ENCODE data around the gene PLEK.

PLEK gene

GRCh38 chr2:68365087-68365486 lies at the start of gene PLEK:
Gene PLEK, plus strand, starts transcription at chr2:68365282. Its CDS starts 70 bp downstream, at chr2:68365352.
- Histone ChIP-seq H3K27me3 (replicated peaks; ENCODE audit: control insufficient read depth, insufficient read depth, low read length) (no peaks in the 10 kb centered on the region), H3K4me3 (replicated peaks; ENCODE audit: low read depth, low read length) (peak within 1 kb of the TSS; percentile 81), H3K36me3 (ENCODE audit: control insufficient read depth, insufficient read depth, low read length) (no peaks in the 10 kb centered on the region; the same call in 1 of the 2 replicates)
- no peak for TF ChIP-seq CTCF (IDR thresholded peaks at IDR 0.05; ENCODE audit: insufficient read depth, low read length, poor library complexity, severe bottlenecking)
- DNase-seq (ENCODE audit: extremely low read depth, insufficient read length) = peak; percentile 73

DNA sequence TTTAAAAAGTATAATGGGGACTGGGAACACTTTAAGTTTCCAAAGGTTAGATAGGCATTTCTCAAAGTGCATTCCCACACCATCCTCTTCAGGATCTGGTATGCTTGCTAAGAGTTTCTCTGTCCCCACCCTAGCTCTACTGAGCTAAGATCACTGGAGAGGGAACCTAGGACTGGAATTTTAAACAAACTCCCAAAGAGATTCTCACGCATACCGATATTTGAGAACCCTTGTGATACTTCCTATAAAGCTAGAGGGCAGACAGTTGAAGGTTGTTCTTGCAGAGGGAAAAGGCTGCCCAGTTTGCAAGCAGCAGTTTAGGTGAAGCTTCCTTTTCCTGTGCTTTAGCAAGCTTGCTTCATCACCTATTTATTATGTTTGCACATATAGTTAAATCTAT lies 49.0 kb upstream of the PLEK start:
- no peak overlapping the region for H3K4me3 ChIP-seq (replicated peaks; ENCODE audit: low read depth, low read length)
- no peak for TF ChIP-seq CTCF (IDR thresholded peaks at IDR 0.05; ENCODE audit: insufficient read depth, low read length, poor library complexity, severe bottlenecking)
- H3K36me3 ChIP-seq (ENCODE audit: control insufficient read depth, insufficient read depth, low read length) = no peaks in the 10 kb centered on the region
- DNase-seq (ENCODE audit: extremely low read depth, insufficient read length) = no peak
- H3K27me3 ChIP-seq (replicated peaks; ENCODE audit: control insufficient read depth, insufficient read depth, low read length) = peaks cover 3% of the 10 kb centered on the region

- DNase-seq (ENCODE audit: extremely low read depth, insufficient read length) = no peak
- H3K27me3 ChIP-seq (replicated peaks; ENCODE audit: control insufficient read depth, insufficient read depth, low read length) = peaks cover 3% of the 10 kb centered on the region
- no peak for TF ChIP-seq CTCF (IDR thresholded peaks at IDR 0.05; ENCODE audit: insufficient read depth, low read length, poor library complexity, severe bottlenecking)
- no peak overlapping the region for H3K4me3 ChIP-seq (replicated peaks; ENCODE audit: low read depth, low read length)
- no peaks in the 10 kb centered on the region for H3K36me3 ChIP-seq (ENCODE audit: control insufficient read depth, insufficient read depth, low read length)
These were observed 46.8 kb upstream of the PLEK start for GRCh38 chr2:68317971-68318913.

- no peaks in the 10 kb centered on the region for H3K36me3 ChIP-seq (ENCODE audit: control insufficient read depth, insufficient read depth, low read length)
- peak overlapping the region; percentile 35; the same call in 1 of the 2 replicates for H3K4me3 ChIP-seq (replicated peaks; ENCODE audit: low read depth, low read length)
- peaks cover 3% of the 10 kb centered on the region for H3K27me3 ChIP-seq (replicated peaks; ENCODE audit: control insufficient read depth, insufficient read depth, low read length)
- DNase-seq (ENCODE audit: extremely low read depth, insufficient read length) = no peak
- TF ChIP-seq CTCF (IDR thresholded peaks at IDR 0.05; ENCODE audit: insufficient read depth, low read length, poor library complexity, severe bottlenecking) = no peak
These were observed 46.1 kb upstream of the PLEK start for GRCh38 chr2:68318914-68319397.

DNA sequence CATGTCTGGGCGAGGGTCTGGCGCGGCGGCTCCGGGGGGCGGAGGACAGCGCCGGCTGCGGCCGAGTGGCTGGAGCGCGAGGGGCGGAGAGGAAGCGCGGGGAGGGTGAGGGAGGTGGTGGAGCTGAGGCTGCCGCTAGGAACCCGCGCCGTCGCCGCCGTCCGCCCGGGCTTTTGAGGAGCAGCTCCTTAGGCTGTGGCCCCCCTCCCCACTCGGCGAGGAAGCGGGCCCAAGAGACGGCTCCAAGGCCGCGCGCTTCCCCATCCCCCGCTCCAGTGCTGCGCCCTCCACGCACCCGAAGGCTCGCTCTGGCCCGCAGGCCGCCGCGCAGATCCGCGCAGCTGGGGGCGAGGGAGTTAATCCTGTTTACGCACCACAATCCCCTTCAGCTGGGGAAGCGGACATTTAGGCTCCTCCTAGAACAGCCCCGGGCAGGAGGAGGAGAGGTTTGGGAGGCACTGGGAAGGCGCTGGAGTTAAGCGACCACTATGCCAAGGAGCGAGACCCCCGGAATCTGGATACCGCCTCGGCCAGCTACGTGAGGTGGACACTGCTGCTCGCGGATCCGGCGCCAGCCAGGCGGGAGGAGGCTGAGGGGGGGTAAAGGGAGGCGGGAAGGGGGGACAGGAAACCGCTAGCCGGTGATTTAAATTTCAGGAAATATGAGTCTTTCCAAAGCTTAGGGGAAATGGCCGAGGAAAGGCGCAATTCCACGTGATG lies 45.5 kb upstream of the PLEK start, which contains the start of gene CNRIP1:
CNRIP1 (minus strand) TSS at position 552 of the 720 bp plus-strand sequence; CDS start at position 3, 549 bp downstream.
- peak within 1 kb of the TSS; percentile 35 for H3K4me3 ChIP-seq (replicated peaks; ENCODE audit: low read depth, low read length)
- DNase-seq (ENCODE audit: extremely low read depth, insufficient read length) = no peak

More for the DNA sequence above, 45.5 kb upstream of the PLEK start, which contains the start of gene CNRIP1:
- H3K36me3 ChIP-seq (ENCODE audit: control insufficient read depth, insufficient read depth, low read length) = no peaks in the 10 kb centered on the region
- peaks cover 3% of the 10 kb centered on the region for H3K27me3 ChIP-seq (replicated peaks; ENCODE audit: control insufficient read depth, insufficient read depth, low read length)
- no peak for TF ChIP-seq CTCF (IDR thresholded peaks at IDR 0.05; ENCODE audit: insufficient read depth, low read length, poor library complexity, severe bottlenecking)

All from GM06990 (cell line).